Upper lobe of right lung (tissue), 1 donor: ENCODE results near the gene CCDC177. TPM values are rescaled to one million over a fixed set of nuclear protein-coding genes. Genes with fewer than 3 reads are reported as not detected.

Source experiments
- ATAC-seq: fragments of 200-7000 bp; cut with Tn5 transposase; one replicate; pipeline ENCODE4 v1.9.1; 2020; ENCODE audit warnings: mild to moderate bottlenecking, moderate library complexity
- DNase-seq: peaks from one replicate; pipeline ENCODE4 v3.0.0-alpha.2; 2020
- H3K27ac ChIP-seq: fragments of 200-600 bp; one replicate; pipeline ENCODE4 v1.8.0; 2022
- H3K27me3 ChIP-seq: fragments of 200-600 bp; one replicate; pipeline ENCODE4 v1.8.0; 2022; ENCODE audit warnings: mild to moderate bottlenecking
- H3K36me3 ChIP-seq: fragments of 200-600 bp; one replicate; pipeline ENCODE4 v1.8.0; 2022
- H3K4me1 ChIP-seq: fragments of 200-600 bp; one replicate; pipeline ENCODE4 v1.8.0; 2022
- H3K4me3 ChIP-seq: fragments of 200-600 bp; one replicate; pipeline ENCODE4 v1.8.0; 2022; ENCODE audit warnings: mild to moderate bottlenecking
- H3K9me3 ChIP-seq: fragments of 200-600 bp; one replicate; pipeline ENCODE4 v1.8.0; 2022
- CTCF ChIP-seq: fragments of 200-600 bp; IDR thresholded peaks from one replicate; pipeline ENCODE4 v1.8.0; 2022; ENCODE audit warnings: antibody characterized with exemption
- intact Hi-C: fragments of 100-400 bp; cut with DNase I; formaldehyde crosslinking; loops from one replicate; pipeline ENCODE4 v1.11.0; 2022
- total RNA-seq: library from RNA; stranded (reverse); fragmentation: NEBNext Ultra II Directional; extraction: Animal tissue kit (Norgen Biotek cat#: 25700); gene quantifications from one replicate; pipeline ENCODE4 v1.2.1, GENCODE V29; 2021
- donor health status: DM: no; HTN: yes; CAD: no; lungs with severe emphysema.

Gene CCDC177
- total RNA-seq, 1 donor from 2014 or later, result not detected

- TF ChIP-seq CTCF, result no peak
- Histone ChIP-seq H3K9me3 (no peaks in the 10 kb centered on the region), H3K4me1 (peaks cover 90% of the 10 kb centered on the region), H3K36me3 (no peaks in the 10 kb centered on the region), H3K27ac (peak overlapping the region; percentile 38), H3K4me3 (no peak overlapping the region), H3K27me3 (no peaks in the 10 kb centered on the region)
- no peak for ATAC-seq
- intact Hi-C loops, result loop anchor here (10.0 kb wide), 1 partner anchor 87 kb away; no protein-coding TSS in a partner anchor
- no peak for DNase-seq
Observed at GRCh38 chr14:69617796-69618195, 43.1 kb upstream of the CCDC177 start.

DNA sequence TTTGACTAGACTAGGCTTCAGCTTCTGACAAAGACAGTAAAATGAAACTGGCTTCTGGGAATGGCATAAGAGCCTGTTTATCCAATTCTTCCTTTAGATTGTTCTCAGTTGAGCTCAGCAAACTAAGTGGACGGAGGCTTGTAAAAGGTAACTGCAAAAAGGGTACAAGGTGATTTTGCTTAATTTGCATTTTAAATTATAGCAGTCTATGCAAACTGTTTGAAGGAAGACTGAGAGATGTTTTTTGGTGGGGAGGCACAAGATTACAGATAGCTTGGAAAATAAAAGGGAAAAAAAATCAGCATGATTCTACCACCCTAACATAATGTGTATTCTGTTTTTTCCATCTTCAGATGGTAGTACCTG lies 41.7 kb upstream of the CCDC177 start:
- TF ChIP-seq CTCF, result no peak
- no peaks in the 10 kb centered on the region for H3K27me3 ChIP-seq
- DNase-seq (no peak), ATAC-seq (no peak)
- H3K4me1 ChIP-seq, result peaks cover 82% of the 10 kb centered on the region
- no peaks in the 10 kb centered on the region for H3K9me3 ChIP-seq
- H3K36me3 ChIP-seq, result no peaks in the 10 kb centered on the region
- intact Hi-C loops, result loop anchor here (10.0 kb wide), 1 partner anchor 88 kb away; no protein-coding TSS in a partner anchor
- peak overlapping the region; percentile 23 for H3K4me3 ChIP-seq
- H3K27ac ChIP-seq, result peak overlapping the region; percentile 83

DNA sequence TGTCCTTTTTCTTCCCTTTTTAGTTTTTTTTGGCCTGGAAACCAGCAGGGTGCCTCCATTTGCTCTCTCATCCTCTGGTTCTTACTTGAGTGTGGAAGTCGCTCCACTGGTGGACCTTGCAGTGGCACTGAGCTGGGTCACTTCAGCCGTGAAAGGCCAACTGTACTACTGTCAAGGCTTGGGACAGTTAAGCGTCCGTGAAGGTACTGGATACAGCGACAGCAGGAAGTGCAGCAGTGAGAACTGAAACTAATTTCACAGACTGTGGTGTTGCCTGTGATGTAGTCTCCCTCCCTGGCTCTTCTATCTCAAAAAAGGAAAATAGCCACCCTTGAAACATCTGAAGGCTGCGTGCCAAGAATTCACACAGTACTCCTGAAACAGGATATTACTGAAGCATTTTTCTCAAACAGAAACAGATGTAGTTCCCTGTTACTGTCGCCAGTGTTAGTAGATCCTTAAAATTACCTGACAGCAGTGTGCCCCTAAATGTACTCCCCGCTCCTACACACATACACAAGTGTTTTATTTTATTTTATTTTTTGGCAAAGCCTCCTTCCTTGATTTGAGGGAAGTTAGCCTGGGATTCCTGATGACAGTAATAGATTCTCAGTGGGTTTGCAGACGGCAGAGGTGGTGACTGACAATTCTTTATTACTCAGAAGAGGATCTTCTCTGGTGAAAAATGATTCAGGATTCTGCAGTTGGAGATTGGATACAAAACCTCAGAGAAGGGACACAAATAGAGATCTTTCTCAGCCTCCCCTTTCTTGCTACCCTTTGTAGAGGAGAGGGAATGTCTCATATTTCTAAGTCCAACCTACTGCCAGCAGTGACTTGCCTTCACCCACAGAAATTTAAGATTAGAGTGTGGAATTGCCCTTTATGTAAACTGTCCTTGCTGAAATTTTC lies 41.1 kb upstream of the CCDC177 start:
- no peaks in the 10 kb centered on the region for H3K36me3 ChIP-seq
- peak overlapping the region; percentile 83 for H3K27ac ChIP-seq
- no peaks in the 10 kb centered on the region for H3K9me3 ChIP-seq
- peak overlapping the region; percentile 23 for H3K4me3 ChIP-seq
- DNase-seq (no peak), ATAC-seq (peak; percentile 50)
- intact Hi-C loops, result loop anchor here (10.0 kb wide), 1 partner anchor 89 kb away; no protein-coding TSS in a partner anchor
- peak; percentile 6 for TF ChIP-seq CTCF
- H3K27me3 ChIP-seq, result no peaks in the 10 kb centered on the region
- H3K4me1 ChIP-seq, result peaks cover 79% of the 10 kb centered on the region

DNA sequence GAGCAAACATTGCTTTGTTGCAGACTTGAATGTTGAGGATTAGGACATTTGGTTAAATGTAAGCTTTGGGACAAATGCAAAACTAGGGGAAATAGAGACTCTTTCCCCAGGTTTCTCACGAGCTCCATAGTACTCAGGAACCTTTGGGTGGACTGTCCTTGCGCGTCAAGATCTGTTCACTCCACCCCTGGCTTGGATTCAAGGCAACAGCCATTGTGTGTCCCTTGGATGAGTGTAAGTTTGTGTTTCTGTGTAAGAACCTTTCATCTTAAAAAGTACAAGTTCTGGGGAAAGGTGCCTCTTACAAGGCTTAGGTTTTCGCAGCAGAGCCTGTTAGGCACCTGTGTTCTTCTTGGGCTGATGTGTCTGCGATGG lies 40.4 kb upstream of the CCDC177 start:
- TF ChIP-seq CTCF, result no peak
- ATAC-seq, result no peak
- Histone ChIP-seq H3K27ac (peak overlapping the region; percentile 83), H3K27me3 (no peaks in the 10 kb centered on the region), H3K9me3 (no peaks in the 10 kb centered on the region), H3K4me1 (peaks cover 79% of the 10 kb centered on the region), H3K4me3 (peak overlapping the region; percentile 23), H3K36me3 (no peaks in the 10 kb centered on the region)
- intact Hi-C loops, result loop anchor here (10.0 kb wide), 1 partner anchor 90 kb away; no protein-coding TSS in a partner anchor
- no peak for DNase-seq

DNA sequence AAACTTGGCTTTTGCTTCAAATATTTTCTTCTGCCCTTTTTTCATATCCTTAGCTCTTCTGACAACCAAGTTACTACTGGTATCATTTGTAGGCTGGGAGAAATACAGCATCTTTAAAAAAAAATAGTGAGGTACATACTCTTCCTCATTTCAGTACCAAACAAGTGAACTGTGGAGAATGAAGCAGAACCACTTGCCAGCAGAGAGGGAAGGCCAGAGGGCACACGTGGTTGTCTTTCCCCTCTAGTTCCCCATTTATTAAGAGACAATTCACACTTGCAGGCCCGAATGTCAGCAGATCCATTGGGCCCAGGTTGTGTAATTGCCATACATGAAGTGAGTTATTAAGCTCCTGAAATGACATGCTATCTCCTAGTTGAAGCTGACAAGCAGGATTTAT lies 39.9 kb upstream of the CCDC177 start:
- intact Hi-C loops, result loop anchor here (10.0 kb wide), 1 partner anchor 90 kb away; no protein-coding TSS in a partner anchor
- Histone ChIP-seq H3K9me3 (no peaks in the 10 kb centered on the region), H3K36me3 (no peaks in the 10 kb centered on the region), H3K4me3 (peak overlapping the region; percentile 81), H3K4me1 (peaks cover 76% of the 10 kb centered on the region), H3K27ac (peak overlapping the region; percentile 83), H3K27me3 (no peaks in the 10 kb centered on the region)
- DNase-seq (no peak), ATAC-seq (peak; percentile 42)
- TF ChIP-seq CTCF, result no peak
